ENCODE results near the gene DDX39B.
"Not testable (repeated sequence)": the region's sequence is repeated elsewhere in the genome, so short reads cannot be mapped to it uniquely, and the experiment has no call there.

GRCh38 chr6:31509036-31509435, 32.8 kb downstream of the DDX39B start:
- not testable (repeated sequence) for TF ChIP-seq POLR2AphosphoS5 (IDR thresholded peaks at IDR 0.05; ENCODE audit: insufficient read depth, low read depth, low read length); MAX (IDR thresholded peaks at IDR 0.05; ENCODE audit: insufficient read depth, insufficient read length); CTCF (IDR thresholded peaks at IDR 0.05; ENCODE audit: extremely low read depth in 1 of 2, insufficient read depth in 1 of 2, low read depth in 1 of 2, low read length in 2 of 2); POLR2A (IDR thresholded peaks at IDR 0.05; ENCODE audit: low read depth, low read length); FOS (IDR thresholded peaks at IDR 0.05; ENCODE audit: borderline replicate concordance, insufficient read depth, low read length); JUN (IDR thresholded peaks at IDR 0.05; ENCODE audit: borderline replicate concordance, insufficient read depth, insufficient read length, low read depth); MYC (IDR thresholded peaks at IDR 0.05; ENCODE audit: low read depth, low read length); EZH2 (IDR thresholded peaks at IDR 0.05; ENCODE audit: borderline replicate concordance, low read depth, low read length, severe bottlenecking)

Data from endothelial cell of umbilical vein (primary cell).